ENCODE measurements around the gene PCCB. TPM values are rescaled to one million over a fixed set of nuclear protein-coding genes. Genes with fewer than 3 reads are reported as not detected.

The PCCB gene
- total RNA-seq, 2 experiments from 2014 or later: 8.3 to 10.2 TPM

- POLR2A ChIA-PET: no interaction called here
- Histone ChIP-seq H3K36me3 (ENCODE audit: insufficient read depth, low read length) (peaks cover 18% of the 10 kb centered on the region), H3K27ac (ENCODE audit: low read depth in 1 of 2, low read length in 2 of 2) (no peak overlapping the region), H3K4me1 (ENCODE audit: insufficient read depth, low read length) (peaks cover 4% of the 10 kb centered on the region), H3K9me3 (ENCODE audit: control insufficient read depth in 1 of 2, insufficient read depth in 1 of 2, low read length in 2 of 2) (peaks cover 9 to 11% of the 10 kb centered on the region in 2 experiments), H3K27me3 (ENCODE audit: control insufficient read depth in 1 of 2, insufficient read depth in 2 of 2, low read length in 2 of 2) (no peaks in the 10 kb centered on the region), H3K4me3 (ENCODE audit: low read length) (no peak overlapping the region)
- no peak overlapping the region for H3K4me3 Mint-ChIP-seq
- H3K27me3 Mint-ChIP-seq: no peaks in the 10 kb centered on the region
- DNase-seq (no peak), ATAC-seq (ENCODE audit: poor library complexity) (no peak)
- peaks cover 88% of the 10 kb centered on the region for H3K36me3 Mint-ChIP-seq (ENCODE audit: low read depth)
- H3K4me1 Mint-ChIP-seq (ENCODE audit: low read depth): peaks cover 18% of the 10 kb centered on the region
- intact Hi-C loops (cut with DNase I, micrococcal nuclease): no loop called here
- peaks cover 11% of the 10 kb centered on the region for H3K9me3 Mint-ChIP-seq
- no peak for TF ChIP-seq CTCF (IDR thresholded peaks at IDR 0.05)
- H3K27ac Mint-ChIP-seq: no peak overlapping the region
- CTCF ChIA-PET: no interaction called here
These were observed 33.5 kb downstream of the PCCB start for GRCh38 chr3:136283627-136284026.

- no peak overlapping the region for H3K4me3 ChIP-seq (ENCODE audit: low read length)
- TF ChIP-seq CTCF (IDR thresholded peaks at IDR 0.05): no peak
- intact Hi-C loops (cut with DNase I, micrococcal nuclease): no loop called here
- no peaks in the 10 kb centered on the region for H3K4me1 ChIP-seq (ENCODE audit: insufficient read depth, low read length)
- Mint-ChIP-seq H3K27me3 (no peaks in the 10 kb centered on the region), H3K4me1 (ENCODE audit: low read depth) (no peaks in the 10 kb centered on the region), H3K9me3 (no peaks in the 10 kb centered on the region), H3K36me3 (ENCODE audit: low read depth) (peaks cover 83% of the 10 kb centered on the region), H3K27ac (no peak overlapping the region), H3K4me3 (no peak overlapping the region)
- peaks cover 20% of the 10 kb centered on the region for H3K36me3 ChIP-seq (ENCODE audit: insufficient read depth, low read length)
- ATAC-seq (ENCODE audit: poor library complexity) (no peak), DNase-seq (no peak)
- ChIA-PET POLR2A (interaction anchor here (0.7 kb wide), 1 partner anchor 179 kb away, joined by 3 read pairs; no protein-coding TSS in a partner anchor), CTCF (no interaction called here)
- no peaks in the 10 kb centered on the region for H3K9me3 ChIP-seq (ENCODE audit: control insufficient read depth in 1 of 2, insufficient read depth in 1 of 2, low read length in 2 of 2)
- H3K27ac ChIP-seq (ENCODE audit: low read depth in 1 of 2, low read length in 2 of 2): no peak overlapping the region
- H3K27me3 ChIP-seq (ENCODE audit: control insufficient read depth in 1 of 2, insufficient read depth in 2 of 2, low read length in 2 of 2): no peaks in the 10 kb centered on the region
These were observed 41.2 kb downstream of the PCCB start for GRCh38 chr3:136291302-136291701.

GRCh38 chr3:136292500-136292899 is 42.4 kb downstream of the PCCB start:
- Mint-ChIP-seq H3K4me3 (no peak overlapping the region), H3K27me3 (no peaks in the 10 kb centered on the region), H3K4me1 (ENCODE audit: low read depth) (no peaks in the 10 kb centered on the region), H3K9me3 (no peaks in the 10 kb centered on the region), H3K36me3 (ENCODE audit: low read depth) (peaks cover 82% of the 10 kb centered on the region), H3K27ac (no peak overlapping the region)
- Histone ChIP-seq H3K4me3 (ENCODE audit: low read length) (no peak overlapping the region), H3K36me3 (ENCODE audit: insufficient read depth, low read length) (peaks cover 27% of the 10 kb centered on the region), H3K9me3 (ENCODE audit: control insufficient read depth in 1 of 2, insufficient read depth in 1 of 2, low read length in 2 of 2) (no peaks in the 10 kb centered on the region), H3K4me1 (ENCODE audit: insufficient read depth, low read length) (no peaks in the 10 kb centered on the region), H3K27ac (ENCODE audit: low read depth in 1 of 2, low read length in 2 of 2) (no peak overlapping the region), H3K27me3 (ENCODE audit: control insufficient read depth in 1 of 2, insufficient read depth in 2 of 2, low read length in 2 of 2) (no peaks in the 10 kb centered on the region)
- CTCF ChIA-PET: no interaction called here
- POLR2A ChIA-PET: no interaction called here
- TF ChIP-seq CTCF (IDR thresholded peaks at IDR 0.05): no peak
- no peak for DNase-seq
- intact Hi-C loops (cut with DNase I, micrococcal nuclease): no loop called here
- ATAC-seq (ENCODE audit: poor library complexity): no peak

All from CD4-positive, alpha-beta T cell (primary cell).